Activated CD4-positive, alpha-beta T cell treated with anti-CD3 and anti-CD28 coated beads for 48 hours (primary cell): Measurements from ENCODE around the gene PTPRB.

Experiments
- DNase-seq: peaks from one replicate; pipeline ENCODE4 v3.0.0-alpha.2; 2020

The PTPRB gene

GRCh38 chr12:70637303-70638085 is at the start of gene PTPRB:
Gene PTPRB, minus strand, starts transcription at chr12:70637429. Its CDS starts 34 bp downstream, at chr12:70637395.
- DNase-seq = no peak

- no peak for DNase-seq
Observed at GRCh38 chr12:70686907-70687306, 49.7 kb upstream of the PTPRB start.

GRCh38 chr12:70686299-70686698 is 49.1 kb upstream of the PTPRB start:
- DNase-seq = no peak

GRCh38 chr12:70683976-70684375 is 46.7 kb upstream of the PTPRB start:
- DNase-seq = no peak

GRCh38 chr12:70671698-70672097 is 34.5 kb upstream of the PTPRB start:
- DNase-seq = no peak

- no peak for DNase-seq
Observed at GRCh38 chr12:70670948-70671347, 33.7 kb upstream of the PTPRB start.

- no peak for DNase-seq
Observed at GRCh38 chr12:70667253-70667652, 30.0 kb upstream of the PTPRB start.

GRCh38 chr12:70666364-70666763 is 29.1 kb upstream of the PTPRB start:
- DNase-seq = no peak

GRCh38 chr12:70664465-70664881 is 27.2 kb upstream of the PTPRB start:
- no peak for DNase-seq

GRCh38 chr12:70663838-70664237 is 26.6 kb upstream of the PTPRB start:
- DNase-seq = no peak

- no peak for DNase-seq
Observed at GRCh38 chr12:70661466-70662161, 24.4 kb upstream of the PTPRB start.

GRCh38 chr12:70660620-70661219 is 23.5 kb upstream of the PTPRB start:
- DNase-seq = no peak

- DNase-seq = no peak
Observed at GRCh38 chr12:70660002-70660604, 22.9 kb upstream of the PTPRB start.

- no peak for DNase-seq
Observed at GRCh38 chr12:70659077-70659606, 21.9 kb upstream of the PTPRB start.

GRCh38 chr12:70657616-70658286 is 20.5 kb upstream of the PTPRB start:
- no peak for DNase-seq

- no peak for DNase-seq
Observed at GRCh38 chr12:70652451-70652850, 15.2 kb upstream of the PTPRB start.

GRCh38 chr12:70648831-70649230 is 11.6 kb upstream of the PTPRB start:
- DNase-seq = no peak

- DNase-seq = no peak
Observed at GRCh38 chr12:70648191-70648590, 11.0 kb upstream of the PTPRB start.

GRCh38 chr12:70646850-70647249 is 9.6 kb upstream of the PTPRB start:
- DNase-seq = no peak

GRCh38 chr12:70645494-70646317 is 8.5 kb upstream of the PTPRB start:
- DNase-seq = peak; percentile 6

- no peak for DNase-seq
Observed at GRCh38 chr12:70644861-70645260, 7.6 kb upstream of the PTPRB start.

GRCh38 chr12:70643939-70644338 is 6.7 kb upstream of the PTPRB start:
- no peak for DNase-seq
